ENCODE data around the gene PIP4K2C.

PIP4K2C gene

GRCh38 chr12:57604992-57605810 lies 14.2 kb downstream of the PIP4K2C start:
- peak overlapping the region; percentile 81 for H3K4me3 Mint-ChIP-seq
- ATAC-seq (ENCODE audit: low read depth) = peak; percentile 45
- DNase-seq (ENCODE audit: low spot score in 2 of 2) = no peak
- H3K27ac Mint-ChIP-seq = no peak overlapping the region
- H3K27me3 Mint-ChIP-seq = peaks cover 22% of the 10 kb centered on the region
- H3K4me1 Mint-ChIP-seq = peaks cover 6% of the 10 kb centered on the region
- H3K36me3 Mint-ChIP-seq = peaks cover 14% of the 10 kb centered on the region
- no peaks in the 10 kb centered on the region for H3K9me3 Mint-ChIP-seq

- H3K27me3 Mint-ChIP-seq = peaks cover 23% of the 10 kb centered on the region
- H3K9me3 Mint-ChIP-seq = no peaks in the 10 kb centered on the region
- DNase-seq (ENCODE audit: low spot score in 2 of 2) (no peak), ATAC-seq (ENCODE audit: low read depth) (no peak)
- H3K27ac Mint-ChIP-seq = no peak overlapping the region
- no peak overlapping the region for H3K4me3 Mint-ChIP-seq
- peaks cover 11% of the 10 kb centered on the region for H3K36me3 Mint-ChIP-seq
- H3K4me1 Mint-ChIP-seq = peaks cover 8% of the 10 kb centered on the region
Observed at GRCh38 chr12:57605811-57606311, 14.9 kb downstream of the PIP4K2C start.

GRCh38 chr12:57606399-57606798 lies 15.4 kb downstream of the PIP4K2C start:
- peaks cover 11% of the 10 kb centered on the region for H3K36me3 Mint-ChIP-seq
- no peak for DNase-seq (ENCODE audit: low spot score in 2 of 2)
- no peak overlapping the region for H3K4me3 Mint-ChIP-seq
- no peak for ATAC-seq (ENCODE audit: low read depth)
- peaks cover 8% of the 10 kb centered on the region for H3K4me1 Mint-ChIP-seq
- H3K27me3 Mint-ChIP-seq = peaks cover 25% of the 10 kb centered on the region
- H3K9me3 Mint-ChIP-seq = no peaks in the 10 kb centered on the region
- H3K27ac Mint-ChIP-seq = no peak overlapping the region

GRCh38 chr12:57606821-57607220 lies 15.8 kb downstream of the PIP4K2C start:
- peaks cover 8% of the 10 kb centered on the region for H3K4me1 Mint-ChIP-seq
- H3K27ac Mint-ChIP-seq = no peak overlapping the region
- DNase-seq (ENCODE audit: low spot score in 2 of 2) = no peak

GRCh38 chr12:57607958-57608663 lies 17.1 kb downstream of the PIP4K2C start:
- DNase-seq (ENCODE audit: low spot score in 2 of 2) (no peak), ATAC-seq (ENCODE audit: low read depth) (no peak)
- H3K9me3 Mint-ChIP-seq = no peaks in the 10 kb centered on the region
- H3K36me3 Mint-ChIP-seq = no peaks in the 10 kb centered on the region
- H3K4me3 Mint-ChIP-seq = no peak overlapping the region
- peaks cover 25% of the 10 kb centered on the region for H3K27me3 Mint-ChIP-seq
- H3K4me1 Mint-ChIP-seq = peaks cover 9% of the 10 kb centered on the region
- no peak overlapping the region for H3K27ac Mint-ChIP-seq

More at GRCh38 chr12:57606821-57607220, 15.8 kb downstream of the PIP4K2C start:
- Mint-ChIP-seq H3K4me3 (no peak overlapping the region), H3K36me3 (peaks cover 7% of the 10 kb centered on the region), H3K9me3 (no peaks in the 10 kb centered on the region), H3K27me3 (peaks cover 25% of the 10 kb centered on the region)
- ATAC-seq (ENCODE audit: low read depth) = no peak

- Mint-ChIP-seq H3K9me3 (no peaks in the 10 kb centered on the region), H3K36me3 (no peaks in the 10 kb centered on the region), H3K27me3 (peaks cover 23% of the 10 kb centered on the region), H3K4me3 (no peak overlapping the region), H3K27ac (no peak overlapping the region), H3K4me1 (peaks cover 17% of the 10 kb centered on the region)
- no peak for DNase-seq (ENCODE audit: low spot score in 2 of 2)
- ATAC-seq (ENCODE audit: low read depth) = no peak
Observed at GRCh38 chr12:57609101-57609780, 18.2 kb downstream of the PIP4K2C start.

GRCh38 chr12:57609781-57610553 lies 19.0 kb downstream of the PIP4K2C start:
- DNase-seq (ENCODE audit: low spot score in 2 of 2) (no peak), ATAC-seq (ENCODE audit: low read depth) (no peak)
- H3K9me3 Mint-ChIP-seq = no peaks in the 10 kb centered on the region
- H3K27ac Mint-ChIP-seq = no peak overlapping the region
- peaks cover 21% of the 10 kb centered on the region for H3K27me3 Mint-ChIP-seq
- H3K4me1 Mint-ChIP-seq = peaks cover 20% of the 10 kb centered on the region
- H3K4me3 Mint-ChIP-seq = peak overlapping the region; percentile 67
- H3K36me3 Mint-ChIP-seq = no peaks in the 10 kb centered on the region

GRCh38 chr12:57610554-57611107 lies 19.6 kb downstream of the PIP4K2C start:
- Mint-ChIP-seq H3K4me1 (peaks cover 26% of the 10 kb centered on the region), H3K36me3 (no peaks in the 10 kb centered on the region), H3K27me3 (peaks cover 21% of the 10 kb centered on the region), H3K27ac (no peak overlapping the region), H3K4me3 (peak overlapping the region; percentile 80), H3K9me3 (no peaks in the 10 kb centered on the region)
- ATAC-seq (ENCODE audit: low read depth) = no peak
- DNase-seq (ENCODE audit: low spot score in 2 of 2) = no peak

GRCh38 chr12:57611108-57611826 lies 20.3 kb downstream of the PIP4K2C start, which contains the start of gene ARHGEF25:
TSS of gene ARHGEF25 (plus strand) at chr12:57611435. CDS start at chr12:57611895, 460 bp downstream.
- Mint-ChIP-seq H3K9me3 (no peaks in the 10 kb centered on the region), H3K4me1 (peaks cover 31% of the 10 kb centered on the region), H3K27me3 (peaks cover 18% of the 10 kb centered on the region), H3K36me3 (no peaks in the 10 kb centered on the region), H3K27ac (no peak within 1 kb of the TSS), H3K4me3 (peak within 1 kb of the TSS; percentile 80)
- no peak for ATAC-seq (ENCODE audit: low read depth)
- DNase-seq (ENCODE audit: low spot score in 2 of 2) = no peak

- Mint-ChIP-seq H3K27ac (no peak overlapping the region), H3K4me3 (no peak overlapping the region), H3K27me3 (peaks cover 18% of the 10 kb centered on the region), H3K4me1 (peaks cover 34% of the 10 kb centered on the region), H3K36me3 (no peaks in the 10 kb centered on the region), H3K9me3 (no peaks in the 10 kb centered on the region)
- no peak for DNase-seq (ENCODE audit: low spot score in 2 of 2)
- ATAC-seq (ENCODE audit: low read depth) = no peak
Observed at GRCh38 chr12:57611827-57612710, 21.1 kb downstream of the PIP4K2C start.

- Mint-ChIP-seq H3K9me3 (no peaks in the 10 kb centered on the region), H3K27ac (no peak overlapping the region), H3K36me3 (no peaks in the 10 kb centered on the region), H3K4me1 (peaks cover 34% of the 10 kb centered on the region), H3K27me3 (peaks cover 15% of the 10 kb centered on the region), H3K4me3 (no peak overlapping the region)
- ATAC-seq (ENCODE audit: low read depth) = no peak
- no peak for DNase-seq (ENCODE audit: low spot score in 2 of 2)
Observed at GRCh38 chr12:57612711-57613426, 21.9 kb downstream of the PIP4K2C start.

Data from memory B cell (primary cell).